HG02642 (cell line): ENCODE measurements around the gene ASCL2.

Experiments used
- ATAC-seq: cut with Tn5 transposase; IDR thresholded peaks from one replicate; pipeline ENCODE4 v1.9.1; 2021; ENCODE audit warnings: mild to moderate bottlenecking; ENCODE audit not compliant: unreplicated experiment, poor library complexity

Gene ASCL2, protein sequence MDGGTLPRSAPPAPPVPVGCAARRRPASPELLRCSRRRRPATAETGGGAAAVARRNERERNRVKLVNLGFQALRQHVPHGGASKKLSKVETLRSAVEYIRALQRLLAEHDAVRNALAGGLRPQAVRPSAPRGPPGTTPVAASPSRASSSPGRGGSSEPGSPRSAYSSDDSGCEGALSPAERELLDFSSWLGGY

DNA sequence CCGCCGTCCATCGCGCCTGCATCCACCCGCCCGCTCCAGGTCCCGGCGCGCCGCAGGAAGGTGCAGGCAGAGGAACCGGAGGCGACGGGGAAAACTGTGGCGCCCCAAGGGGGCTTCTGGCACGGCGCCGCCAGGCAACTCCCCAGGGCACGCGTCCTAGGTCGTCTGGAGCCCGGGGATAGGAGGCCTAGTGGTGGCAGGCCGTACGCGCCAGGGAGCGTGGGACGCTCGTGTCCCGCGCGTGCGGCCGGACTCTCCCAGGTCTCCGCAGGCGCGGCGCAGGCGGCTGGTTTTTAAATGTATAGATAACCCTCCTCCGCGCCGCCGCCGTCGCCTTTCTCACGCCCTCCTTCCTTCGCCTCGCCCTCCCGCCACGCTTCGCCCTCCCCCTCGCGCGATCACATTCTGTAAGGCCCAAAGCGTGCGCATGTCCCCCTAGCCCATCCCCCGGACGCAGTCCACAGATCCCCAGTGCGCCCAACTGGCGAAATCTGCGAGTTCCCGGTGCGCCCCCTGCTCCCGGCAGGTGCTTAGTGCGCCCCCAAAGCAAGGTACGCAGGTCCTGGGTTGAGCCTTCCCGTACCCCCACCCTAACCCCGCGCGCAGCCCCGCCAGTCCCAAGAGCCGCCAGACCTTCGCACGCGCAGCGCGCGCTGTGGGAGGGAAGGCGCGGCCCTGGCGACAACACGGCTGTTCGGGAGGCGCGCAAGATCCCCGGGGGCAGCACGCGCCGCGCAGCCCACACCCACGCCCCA, at the start of gene ASCL2:
ASCL2 (minus strand) TSS at position 267 of the 755 bp plus-strand sequence; CDS start at position 11, 256 bp downstream.
- ATAC-seq, result no peak

DNA sequence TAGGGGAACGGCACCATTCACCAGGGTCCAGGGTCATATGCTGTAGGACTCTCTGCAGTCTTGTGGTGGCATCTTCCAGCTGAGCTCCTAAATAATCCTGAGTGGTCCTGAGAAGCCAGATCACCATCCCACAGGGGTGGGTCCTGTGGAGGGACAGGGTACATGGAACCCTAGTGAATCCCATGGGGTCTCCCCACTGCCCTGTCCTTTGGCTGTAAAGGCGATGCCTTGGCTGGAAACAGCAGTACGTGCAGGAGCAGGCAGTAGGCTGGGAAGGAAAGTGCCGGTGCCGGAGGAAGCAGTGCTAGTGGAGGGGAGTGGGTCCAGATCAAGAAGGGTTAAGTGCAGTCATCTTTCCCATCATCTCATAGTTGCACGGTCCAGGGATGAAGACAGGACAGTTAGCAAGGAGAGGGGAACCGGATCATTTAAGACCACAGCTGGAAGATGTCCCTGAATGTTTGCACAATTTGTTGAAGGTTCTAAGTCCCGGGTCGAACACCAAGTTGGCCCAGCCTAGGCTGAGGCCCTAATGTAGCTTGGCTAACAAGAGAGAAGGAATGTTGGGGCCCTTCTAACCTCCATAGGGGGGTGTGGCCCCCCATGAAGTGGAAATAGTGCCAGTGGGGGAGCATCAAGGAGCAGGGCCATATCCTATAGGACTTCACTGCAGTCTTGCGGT, 49.5 kb upstream of the ASCL2 start:
- ATAC-seq, result no peak

DNA sequence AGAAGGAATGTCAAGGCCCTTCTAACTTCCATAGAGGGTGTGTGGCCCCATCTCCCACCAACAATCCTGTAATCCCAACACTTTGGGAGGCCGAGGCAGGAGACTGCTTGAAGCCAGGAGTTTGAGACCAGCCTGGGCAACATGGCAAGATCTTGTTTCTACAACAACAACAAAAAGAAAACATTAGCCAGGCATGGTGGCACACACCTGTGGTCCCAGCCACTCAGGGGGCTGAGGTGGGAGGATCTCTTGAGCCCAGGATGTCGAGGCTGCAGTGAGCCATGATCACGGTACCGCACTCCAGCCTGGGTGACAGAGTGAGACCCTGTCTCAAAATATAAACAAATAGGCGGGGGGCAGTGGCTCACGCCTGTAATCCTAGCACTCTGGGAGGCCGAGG, 48.3 kb upstream of the ASCL2 start:
- ATAC-seq, result no peak

DNA sequence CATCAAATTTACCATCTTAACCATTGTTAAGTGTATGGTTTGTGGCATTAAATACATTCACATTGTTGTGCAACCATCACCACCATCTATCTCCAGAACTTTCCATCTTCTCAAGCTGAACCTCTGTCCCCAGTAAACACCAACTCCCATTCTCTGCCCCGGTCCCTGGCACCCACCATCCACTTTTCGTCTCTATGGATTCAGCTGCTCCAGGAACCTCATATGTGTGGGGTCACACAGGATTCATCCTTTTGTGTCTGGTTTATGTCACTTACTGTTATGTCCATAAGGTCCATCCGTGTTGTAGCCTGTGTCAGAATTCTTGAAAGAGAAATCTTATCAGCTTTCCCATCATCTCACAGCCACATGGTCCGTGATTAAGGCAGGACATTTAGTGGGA, 47.7 kb upstream of the ASCL2 start:
- ATAC-seq, result no peak

DNA sequence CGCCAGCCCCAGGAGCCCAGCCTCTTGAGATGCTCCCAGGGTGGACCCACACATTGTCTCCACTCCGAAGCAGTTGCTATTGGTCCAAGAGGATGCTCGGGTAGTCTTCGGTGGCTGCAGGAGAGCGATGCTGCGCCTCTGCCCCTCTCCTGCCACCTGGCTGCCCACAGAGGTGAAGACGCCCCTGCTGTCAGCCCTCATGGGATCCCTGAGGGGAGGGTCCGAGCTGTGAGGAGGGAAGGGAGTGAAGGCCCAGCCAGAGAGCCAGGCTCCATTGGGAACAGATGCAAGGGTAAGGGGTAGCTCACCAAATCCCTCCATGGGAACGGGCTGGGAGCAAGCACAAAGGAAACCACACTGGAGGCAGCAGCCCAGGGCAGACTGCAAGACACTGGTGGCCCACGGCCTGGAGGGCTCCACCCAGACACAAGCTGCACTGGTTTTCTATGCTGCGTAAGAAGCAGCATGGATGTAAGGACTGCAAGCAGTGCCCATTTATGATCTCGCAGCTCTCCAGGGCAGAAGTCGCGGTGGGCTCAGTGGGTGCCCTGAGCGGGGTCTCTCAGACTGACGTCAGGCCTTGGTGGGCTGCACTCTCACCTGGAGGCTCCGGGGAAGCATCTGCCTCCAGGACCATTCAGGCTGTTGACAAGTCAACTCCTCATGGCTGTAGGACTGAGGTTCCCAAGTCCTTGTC, 47.1 kb upstream of the ASCL2 start:
- no peak for ATAC-seq

DNA sequence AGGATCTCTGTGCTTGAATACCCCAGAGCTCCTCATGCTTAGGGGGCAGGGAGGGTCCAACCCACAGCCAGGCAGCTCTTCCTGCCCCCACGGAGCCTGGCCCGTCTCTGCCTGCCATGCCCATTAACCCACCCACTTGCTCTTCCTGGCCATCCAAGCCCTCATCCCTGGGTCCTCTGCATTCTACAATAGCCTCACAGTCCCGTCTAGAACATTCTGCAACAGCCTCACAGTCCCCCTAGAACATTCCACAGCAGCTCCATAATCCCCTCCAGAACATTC, 46.5 kb upstream of the ASCL2 start:
- ATAC-seq, result no peak

- no peak for ATAC-seq
Observed at GRCh38 chr11:2316169-2316962, 46.0 kb upstream of the ASCL2 start.

DNA sequence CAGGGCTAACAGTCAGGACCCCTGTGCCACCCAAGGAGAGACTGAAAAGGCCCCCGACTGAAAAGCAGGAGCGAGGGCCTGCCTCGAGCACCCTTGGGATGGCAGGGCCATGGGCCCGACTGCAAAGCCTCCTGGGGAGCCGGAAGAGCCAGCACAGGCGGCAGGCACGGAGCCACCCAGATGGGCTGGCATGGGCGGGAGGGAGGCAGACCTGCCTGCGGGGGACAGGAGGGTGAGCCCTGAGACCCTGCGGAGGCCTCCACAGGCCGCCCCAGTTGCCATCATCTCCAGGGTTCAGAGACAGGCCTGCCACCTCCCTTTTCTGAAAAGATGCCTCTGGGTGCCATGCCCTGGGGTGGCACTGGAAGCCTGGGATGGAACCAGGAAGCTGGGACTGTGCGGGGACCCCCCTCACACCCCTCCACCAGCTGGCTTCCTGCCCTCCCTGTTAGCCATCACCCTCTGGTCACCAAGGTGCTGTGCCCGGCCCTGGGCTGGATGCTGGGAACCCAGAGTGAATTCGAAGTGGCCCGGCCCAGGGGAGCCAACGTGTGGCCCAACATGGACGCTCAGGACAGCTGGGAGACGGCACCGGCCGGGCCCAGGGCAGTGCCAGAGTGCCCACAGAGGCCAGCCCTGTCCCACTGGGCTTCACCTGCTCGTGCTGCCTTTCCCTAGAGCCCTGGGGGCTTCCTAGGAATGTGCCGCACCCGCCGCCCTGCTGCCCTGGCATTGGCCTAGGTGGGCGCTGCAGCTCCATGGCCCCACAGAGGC, 45.2 kb upstream of the ASCL2 start:
- no peak for ATAC-seq

DNA sequence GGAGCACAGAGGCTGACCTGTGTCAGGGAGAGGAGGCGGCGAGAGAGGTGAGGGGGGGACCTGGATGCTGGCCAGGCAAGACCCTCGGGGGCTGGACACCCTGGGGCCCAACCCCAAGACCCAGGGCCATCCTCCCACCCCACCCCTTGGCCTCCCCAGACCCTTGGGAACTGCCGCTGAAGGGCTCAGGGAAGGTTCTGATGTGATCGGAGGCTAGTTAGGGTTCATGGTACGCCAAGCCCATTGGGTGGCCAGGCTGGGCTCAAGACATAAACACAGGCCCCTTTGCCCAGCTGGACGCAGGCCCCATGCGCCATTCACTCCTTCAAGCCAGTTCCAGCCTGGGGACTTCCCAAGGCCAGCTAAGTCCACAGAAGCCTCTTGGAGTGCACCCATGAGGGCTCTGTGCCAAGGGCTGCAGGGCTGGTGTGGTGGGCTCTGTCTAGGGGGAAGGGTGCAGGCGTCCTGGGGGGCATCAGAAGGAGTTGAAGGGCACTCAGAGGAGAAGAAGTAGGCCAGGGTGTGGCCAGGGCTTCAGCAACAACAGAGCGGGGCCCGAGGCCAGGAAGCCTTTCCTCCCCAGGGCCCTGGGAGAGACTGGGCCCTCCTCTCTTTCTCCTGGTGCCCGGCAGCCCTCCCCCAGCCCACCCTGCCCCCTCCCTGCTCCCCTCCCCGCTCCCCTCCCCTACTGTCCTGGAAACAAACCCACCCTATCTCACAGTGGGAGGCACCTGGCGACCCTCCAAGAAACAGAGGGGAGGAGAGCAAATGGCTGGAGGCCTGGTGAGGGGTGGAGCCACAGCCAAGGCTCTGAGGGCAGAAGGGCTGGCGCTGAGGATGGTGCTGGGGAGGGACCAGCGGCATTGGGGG, 44.4 kb upstream of the ASCL2 start:
- ATAC-seq, result no peak

DNA sequence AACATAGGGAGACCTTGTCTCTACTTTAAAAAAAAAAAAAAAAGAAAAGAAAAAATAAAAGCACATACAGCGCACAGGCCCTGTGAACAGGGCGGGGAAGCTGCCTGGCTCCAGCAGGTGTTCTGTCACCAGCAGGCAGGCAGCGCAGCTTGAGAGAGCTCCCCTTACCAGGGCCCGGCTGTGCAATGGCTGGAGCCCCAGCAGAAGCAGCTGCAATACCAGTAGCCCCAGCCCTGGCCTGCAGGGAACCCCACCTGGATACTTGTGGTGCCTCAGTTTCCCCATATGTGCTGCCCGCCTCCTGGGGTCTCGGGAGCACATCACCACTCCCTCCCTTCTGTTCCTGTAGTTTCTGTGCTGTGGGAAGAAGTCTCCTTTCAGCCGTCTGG, 43.7 kb upstream of the ASCL2 start:
- no peak for ATAC-seq

DNA sequence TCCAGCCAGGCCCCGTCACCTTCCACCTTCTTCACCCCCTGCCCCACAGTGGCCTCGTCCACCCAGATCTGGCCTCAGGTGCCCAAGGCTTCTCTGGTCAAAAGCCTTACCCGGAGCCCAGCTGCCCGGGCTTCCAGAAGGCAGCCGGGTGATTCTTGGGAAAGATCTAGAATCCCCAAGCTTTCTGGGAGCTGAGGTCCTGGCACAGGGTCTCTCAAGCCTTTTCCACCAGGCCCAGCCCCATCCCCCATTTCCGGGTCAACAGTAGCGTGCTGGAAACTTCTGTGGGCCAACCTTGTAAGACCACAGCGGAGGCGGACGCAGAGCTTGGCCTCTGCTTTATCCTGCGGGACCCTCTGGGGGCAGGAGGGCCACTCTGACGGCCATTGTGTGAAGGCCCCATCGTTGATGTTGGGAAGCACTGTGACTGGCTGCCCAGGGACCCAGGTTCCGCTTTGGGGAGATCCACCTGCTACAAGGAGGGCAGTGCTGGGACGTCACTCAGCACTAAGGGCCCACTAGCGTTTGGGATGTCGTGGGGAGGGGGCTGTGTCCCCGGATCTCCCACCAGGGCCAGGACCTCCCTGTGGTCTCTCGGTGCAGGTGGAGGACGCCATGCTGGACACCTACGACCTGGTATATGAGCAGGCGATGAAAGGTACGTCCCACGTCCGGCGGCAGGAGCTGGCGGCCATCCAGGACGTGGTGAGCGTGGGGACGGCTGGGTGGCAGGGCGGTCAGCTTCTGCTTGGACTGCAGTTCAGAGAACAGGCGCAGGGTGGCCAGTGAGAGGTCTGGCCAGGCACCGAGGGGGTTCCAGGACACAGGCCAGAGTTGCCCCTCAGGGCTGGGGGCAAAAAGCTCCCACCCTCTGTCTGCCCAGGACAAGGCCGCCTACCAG, 42.9 kb upstream of the ASCL2 start:
- ATAC-seq, result no peak

GRCh38 chr11:2312232-2313042, 42.0 kb upstream of the ASCL2 start:
- ATAC-seq, result no peak

GRCh38 chr11:2311353-2312133, 41.2 kb upstream of the ASCL2 start:
- ATAC-seq, result no peak

DNA sequence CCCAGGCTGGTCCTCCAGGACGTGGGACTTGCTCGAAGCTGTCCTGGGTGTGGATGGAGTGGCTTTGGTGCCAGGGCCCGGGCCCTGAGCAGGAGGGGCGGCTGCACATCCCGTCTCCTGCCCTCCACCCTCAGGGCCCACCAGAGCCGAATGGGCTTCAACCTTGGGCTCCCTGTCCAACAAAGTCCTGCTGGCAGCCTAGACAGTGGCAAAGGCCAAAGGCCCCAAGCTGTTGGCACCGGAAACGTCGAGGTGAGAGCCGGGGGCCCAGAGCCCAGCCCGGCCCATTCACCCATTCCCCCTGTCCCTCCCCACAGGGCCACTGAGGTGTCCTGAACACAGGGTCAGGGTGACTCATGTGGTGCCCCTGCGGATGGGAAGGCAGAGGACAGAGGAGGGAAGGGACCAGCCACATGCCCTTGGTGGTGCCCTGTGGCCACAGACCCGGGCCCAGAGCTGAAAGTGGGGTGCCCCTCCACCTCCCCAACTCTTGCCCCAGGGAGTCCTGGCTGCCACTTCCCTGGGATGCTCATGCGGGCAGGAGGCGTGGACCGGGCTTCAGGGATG, 40.5 kb upstream of the ASCL2 start:
- ATAC-seq, result no peak

DNA sequence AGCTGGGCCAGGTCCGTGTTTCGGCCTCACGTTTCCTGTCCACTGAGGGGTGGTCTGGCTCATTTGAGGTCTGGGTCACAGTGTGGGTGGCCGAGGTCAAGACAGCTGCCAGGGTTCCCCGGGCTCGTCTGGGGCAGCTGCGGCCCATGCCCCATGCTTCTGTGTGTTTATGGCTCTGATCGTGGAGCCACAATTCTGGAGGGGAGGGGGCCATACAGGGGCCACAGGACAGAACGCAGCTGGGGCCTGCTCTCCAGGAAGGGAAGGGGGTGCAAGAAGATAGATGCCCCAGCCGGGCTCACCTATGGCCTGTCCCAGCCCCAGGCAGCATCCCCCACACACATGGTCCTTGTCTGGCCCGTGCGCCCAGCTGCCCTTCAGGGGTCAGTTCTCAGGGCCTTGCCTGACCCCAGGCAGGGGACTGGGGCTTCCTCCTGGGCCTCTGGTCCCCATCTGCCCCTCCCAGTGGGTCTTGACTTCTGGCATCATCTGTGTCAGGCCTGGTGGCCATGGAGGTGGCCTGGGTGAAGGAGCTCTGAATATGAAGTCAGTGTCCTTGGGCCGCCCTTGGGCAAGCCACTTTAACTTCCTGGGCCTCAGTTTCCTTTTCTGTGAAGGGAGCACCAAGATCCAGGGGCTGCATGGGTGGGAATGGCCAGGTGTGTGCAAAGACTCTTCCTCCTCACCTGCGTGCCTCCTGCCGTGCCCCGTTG, 39.8 kb upstream of the ASCL2 start:
- ATAC-seq, result no peak
